ENCODE results near the gene NANOG. TPM values are rescaled to one million over a fixed set of nuclear protein-coding genes. Genes with fewer than 3 reads are reported as not detected.

NANOG gene
- total and polyA plus RNA-seq, 2 experiments from 2014 or later = 48.5 to 134 TPM

DNA sequence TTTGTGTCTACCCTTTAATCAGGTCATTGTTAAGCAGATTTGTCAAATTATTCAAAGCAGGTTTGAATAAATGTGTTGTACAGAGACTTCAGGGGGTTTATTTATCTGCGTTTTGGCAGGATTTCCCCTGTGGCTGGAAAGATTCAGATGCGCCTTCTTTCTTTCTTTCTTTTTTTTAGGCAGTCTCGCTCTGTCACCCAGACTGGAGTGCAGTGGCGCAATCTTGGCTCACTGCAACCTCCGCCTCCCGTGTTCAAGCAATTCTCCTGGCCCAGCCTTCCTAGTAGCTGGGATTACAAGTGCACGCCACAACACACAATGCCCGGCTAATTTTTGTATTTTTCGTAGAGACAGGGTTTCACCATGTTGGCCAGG is 30.4 kb upstream of the NANOG start:
- Mint-ChIP-seq H3K4me3 (no peak overlapping the region), H3K4me1 (peaks cover 20% of the 10 kb centered on the region), H3K27me3 (ENCODE audit: insufficient read depth, low read depth, poor library complexity) (peaks cover 8% of the 10 kb centered on the region), H3K27ac (peak overlapping the region; percentile 96), H3K36me3 (ENCODE audit: low read depth) (no peaks in the 10 kb centered on the region; the same call in 2 of the 3 replicates), H3K9me3 (no peaks in the 10 kb centered on the region; the same call in 2 of the 3 replicates)
- H3F3A ChIP-seq (replicated peaks; ENCODE audit: low read depth) = peaks cover 16% of the 10 kb centered on the region; the same call in 1 of the 2 replicates
- no peaks in the 10 kb centered on the region for H4K20me1 ChIP-seq (replicated peaks; ENCODE audit: insufficient read depth)
- peak overlapping the region; percentile 30 for H3K4me2 ChIP-seq
- H3K4me1 ChIP-seq (ENCODE audit: insufficient read depth) = peaks cover 30% of the 10 kb centered on the region
- TF ChIP-seq ZNF114 (CRISPR knock-in tag; IDR thresholded peaks at IDR 0.05) (no peak), STAT1 (IDR thresholded peaks at IDR 0.05; ENCODE audit: unreplicated experiment) (no peak)
- peak overlapping the region; percentile 92 for H3K27ac ChIP-seq (ENCODE audit: low read depth)
- no peaks in the 10 kb centered on the region for H3K9me2 ChIP-seq (ENCODE audit: insufficient read depth)
- H2AFZ ChIP-seq = no peak overlapping the region
- H3K4me3 ChIP-seq = peak overlapping the region; percentile 21
- no peaks in the 10 kb centered on the region for H3K27me3 ChIP-seq (ENCODE audit: insufficient read depth)
- H3K36me3 ChIP-seq (ENCODE audit: insufficient read depth) = no peaks in the 10 kb centered on the region
- H3K79me2 ChIP-seq (replicated peaks; ENCODE audit: insufficient read depth) = no peaks in the 10 kb centered on the region
- peak; percentile 32 for ATAC-seq
- peak; percentile 19 for DNase-seq (ENCODE audit: low spot score)

DNA sequence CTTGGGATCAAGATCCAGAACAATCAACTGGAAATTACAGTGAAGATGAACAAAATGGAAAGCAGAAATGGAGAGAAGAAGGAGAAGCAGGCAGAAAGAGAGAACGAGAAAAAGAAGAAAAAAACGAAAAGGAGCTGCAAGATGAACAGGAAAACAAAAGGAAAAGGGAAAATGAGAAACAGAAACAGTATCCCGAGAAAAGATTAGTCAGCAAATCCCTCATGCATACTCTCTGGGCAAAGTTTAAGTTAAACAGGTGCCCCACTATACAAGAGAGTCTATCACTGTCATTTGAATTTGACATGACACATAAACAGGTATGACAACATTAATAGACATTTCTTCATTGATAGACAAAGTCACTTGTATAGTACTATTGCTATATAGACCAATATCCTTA is 19.2 kb upstream of the NANOG start:
- Mint-ChIP-seq H3K4me3 (no peak overlapping the region), H3K27me3 (ENCODE audit: insufficient read depth, low read depth, poor library complexity) (peaks cover 5% of the 10 kb centered on the region), H3K27ac (no peak overlapping the region), H3K4me1 (peaks cover 3% of the 10 kb centered on the region), H3K36me3 (ENCODE audit: low read depth) (no peaks in the 10 kb centered on the region; the same call in 2 of the 3 replicates), H3K9me3 (no peaks in the 10 kb centered on the region)
- no peaks in the 10 kb centered on the region for H3K4me1 ChIP-seq (ENCODE audit: insufficient read depth)
- ATAC-seq = no peak
- no peaks in the 10 kb centered on the region for H4K20me1 ChIP-seq (replicated peaks; ENCODE audit: insufficient read depth)
- no peak overlapping the region for H3K4me2 ChIP-seq
- H3K79me2 ChIP-seq (replicated peaks; ENCODE audit: insufficient read depth) = no peaks in the 10 kb centered on the region
- H3K27me3 ChIP-seq (ENCODE audit: insufficient read depth) = no peaks in the 10 kb centered on the region
- no peak overlapping the region for H3K27ac ChIP-seq (ENCODE audit: low read depth)
- no peaks in the 10 kb centered on the region for H3K9me2 ChIP-seq (ENCODE audit: insufficient read depth)
- H3K36me3 ChIP-seq (ENCODE audit: insufficient read depth) = no peaks in the 10 kb centered on the region
- 0 out of 2 replicates have a peak, but pooled peaks cover 5% of the 10 kb centered on the region for H3F3A ChIP-seq (replicated peaks; ENCODE audit: low read depth)
- DNase-seq (ENCODE audit: low spot score) = no peak
- no peak overlapping the region for H3K4me3 ChIP-seq
- H2AFZ ChIP-seq = 0 out of 2 replicates have a peak overlapping the region, but pooled peaks have one; percentile 74
- TF ChIP-seq STAT1 (IDR thresholded peaks at IDR 0.05; ENCODE audit: unreplicated experiment) (no peak), EZH2phosphoT487 (IDR thresholded peaks at IDR 0.05; ENCODE audit: unreplicated experiment) (no peak), ZNF114 (CRISPR knock-in tag; IDR thresholded peaks at IDR 0.05) (no peak), JUNB (IDR thresholded peaks at IDR 0.05; ENCODE audit: unreplicated experiment) (no peak), NANOG (IDR thresholded peaks at IDR 0.05; ENCODE audit: borderline replicate concordance) (no peak), CREB1 (CRISPR knock-in tag; IDR thresholded peaks at IDR 0.05; ENCODE audit: low read depth) (no peak), POLR2AphosphoS5 (IDR thresholded peaks at IDR 0.05; ENCODE audit: low read depth) (no peak), EZH2 (IDR thresholded peaks at IDR 0.05; ENCODE audit: low read depth, unreplicated experiment) (no peak), ZNF331 (CRISPR knock-in tag; IDR thresholded peaks at IDR 0.05; ENCODE audit: low read depth) (no peak)
- TF ChIP-seq, protein P1, sequence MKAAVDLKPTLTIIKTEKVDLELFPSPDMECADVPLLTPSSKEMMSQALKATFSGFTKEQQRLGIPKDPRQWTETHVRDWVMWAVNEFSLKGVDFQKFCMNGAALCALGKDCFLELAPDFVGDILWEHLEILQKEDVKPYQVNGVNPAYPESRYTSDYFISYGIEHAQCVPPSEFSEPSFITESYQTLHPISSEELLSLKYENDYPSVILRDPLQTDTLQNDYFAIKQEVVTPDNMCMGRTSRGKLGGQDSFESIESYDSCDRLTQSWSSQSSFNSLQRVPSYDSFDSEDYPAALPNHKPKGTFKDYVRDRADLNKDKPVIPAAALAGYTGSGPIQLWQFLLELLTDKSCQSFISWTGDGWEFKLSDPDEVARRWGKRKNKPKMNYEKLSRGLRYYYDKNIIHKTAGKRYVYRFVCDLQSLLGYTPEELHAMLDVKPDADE (IDR thresholded peaks at IDR 0.05) = no peak
- TF ChIP-seq, protein P2, sequence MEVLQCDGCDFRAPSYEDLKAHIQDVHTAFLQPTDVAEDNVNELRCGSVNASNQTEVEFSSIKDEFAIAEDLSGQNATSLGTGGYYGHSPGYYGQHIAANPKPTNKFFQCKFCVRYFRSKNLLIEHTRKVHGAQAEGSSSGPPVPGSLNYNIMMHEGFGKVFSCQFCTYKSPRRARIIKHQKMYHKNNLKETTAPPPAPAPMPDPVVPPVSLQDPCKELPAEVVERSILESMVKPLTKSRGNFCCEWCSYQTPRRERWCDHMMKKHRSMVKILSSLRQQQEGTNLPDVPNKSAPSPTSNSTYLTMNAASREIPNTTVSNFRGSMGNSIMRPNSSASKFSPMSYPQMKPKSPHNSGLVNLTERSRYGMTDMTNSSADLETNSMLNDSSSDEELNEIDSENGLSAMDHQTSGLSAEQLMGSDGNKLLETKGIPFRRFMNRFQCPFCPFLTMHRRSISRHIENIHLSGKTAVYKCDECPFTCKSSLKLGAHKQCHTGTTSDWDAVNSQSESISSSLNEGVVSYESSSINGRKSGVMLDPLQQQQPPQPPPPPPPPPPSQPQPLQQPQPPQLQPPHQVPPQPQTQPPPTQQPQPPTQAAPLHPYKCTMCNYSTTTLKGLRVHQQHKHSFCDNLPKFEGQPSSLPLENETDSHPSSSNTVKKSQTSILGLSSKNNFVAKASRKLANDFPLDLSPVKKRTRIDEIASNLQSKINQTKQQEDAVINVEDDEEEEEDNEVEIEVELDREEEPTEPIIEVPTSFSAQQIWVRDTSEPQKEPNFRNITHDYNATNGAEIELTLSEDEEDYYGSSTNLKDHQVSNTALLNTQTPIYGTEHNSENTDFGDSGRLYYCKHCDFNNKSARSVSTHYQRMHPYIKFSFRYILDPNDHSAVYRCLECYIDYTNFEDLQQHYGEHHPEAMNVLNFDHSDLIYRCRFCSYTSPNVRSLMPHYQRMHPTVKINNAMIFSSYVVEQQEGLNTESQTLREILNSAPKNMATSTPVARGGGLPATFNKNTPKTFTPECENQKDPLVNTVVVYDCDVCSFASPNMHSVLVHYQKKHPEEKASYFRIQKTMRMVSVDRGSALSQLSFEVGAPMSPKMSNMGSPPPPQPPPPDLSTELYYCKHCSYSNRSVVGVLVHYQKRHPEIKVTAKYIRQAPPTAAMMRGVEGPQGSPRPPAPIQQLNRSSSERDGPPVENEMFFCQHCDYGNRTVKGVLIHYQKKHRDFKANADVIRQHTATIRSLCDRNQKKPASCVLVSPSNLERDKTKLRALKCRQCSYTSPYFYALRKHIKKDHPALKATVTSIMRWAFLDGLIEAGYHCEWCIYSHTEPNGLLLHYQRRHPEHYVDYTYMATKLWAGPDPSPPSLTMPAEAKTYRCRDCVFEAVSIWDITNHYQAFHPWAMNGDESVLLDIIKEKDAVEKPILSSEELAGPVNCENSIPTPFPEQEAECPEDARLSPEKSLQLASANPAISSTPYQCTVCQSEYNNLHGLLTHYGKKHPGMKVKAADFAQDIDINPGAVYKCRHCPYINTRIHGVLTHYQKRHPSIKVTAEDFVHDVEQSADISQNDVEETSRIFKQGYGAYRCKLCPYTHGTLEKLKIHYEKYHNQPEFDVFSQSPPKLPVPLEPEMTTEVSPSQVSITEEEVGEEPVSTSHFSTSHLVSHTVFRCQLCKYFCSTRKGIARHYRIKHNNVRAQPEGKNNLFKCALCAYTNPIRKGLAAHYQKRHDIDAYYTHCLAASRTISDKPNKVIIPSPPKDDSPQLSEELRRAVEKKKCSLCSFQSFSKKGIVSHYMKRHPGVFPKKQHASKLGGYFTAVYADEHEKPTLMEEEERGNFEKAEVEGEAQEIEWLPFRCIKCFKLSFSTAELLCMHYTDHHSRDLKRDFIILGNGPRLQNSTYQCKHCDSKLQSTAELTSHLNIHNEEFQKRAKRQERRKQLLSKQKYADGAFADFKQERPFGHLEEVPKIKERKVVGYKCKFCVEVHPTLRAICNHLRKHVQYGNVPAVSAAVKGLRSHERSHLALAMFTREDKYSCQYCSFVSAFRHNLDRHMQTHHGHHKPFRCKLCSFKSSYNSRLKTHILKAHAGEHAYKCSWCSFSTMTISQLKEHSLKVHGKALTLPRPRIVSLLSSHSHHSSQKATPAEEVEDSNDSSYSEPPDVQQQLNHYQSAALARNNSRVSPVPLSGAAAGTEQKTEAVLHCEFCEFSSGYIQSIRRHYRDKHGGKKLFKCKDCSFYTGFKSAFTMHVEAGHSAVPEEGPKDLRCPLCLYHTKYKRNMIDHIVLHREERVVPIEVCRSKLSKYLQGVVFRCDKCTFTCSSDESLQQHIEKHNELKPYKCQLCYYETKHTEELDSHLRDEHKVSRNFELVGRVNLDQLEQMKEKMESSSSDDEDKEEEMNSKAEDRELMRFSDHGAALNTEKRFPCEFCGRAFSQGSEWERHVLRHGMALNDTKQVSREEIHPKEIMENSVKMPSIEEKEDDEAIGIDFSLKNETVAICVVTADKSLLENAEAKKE (CRISPR knock-in tag; IDR thresholded peaks at IDR 0.05) = no peak
- TF ChIP-seq, protein P3, sequence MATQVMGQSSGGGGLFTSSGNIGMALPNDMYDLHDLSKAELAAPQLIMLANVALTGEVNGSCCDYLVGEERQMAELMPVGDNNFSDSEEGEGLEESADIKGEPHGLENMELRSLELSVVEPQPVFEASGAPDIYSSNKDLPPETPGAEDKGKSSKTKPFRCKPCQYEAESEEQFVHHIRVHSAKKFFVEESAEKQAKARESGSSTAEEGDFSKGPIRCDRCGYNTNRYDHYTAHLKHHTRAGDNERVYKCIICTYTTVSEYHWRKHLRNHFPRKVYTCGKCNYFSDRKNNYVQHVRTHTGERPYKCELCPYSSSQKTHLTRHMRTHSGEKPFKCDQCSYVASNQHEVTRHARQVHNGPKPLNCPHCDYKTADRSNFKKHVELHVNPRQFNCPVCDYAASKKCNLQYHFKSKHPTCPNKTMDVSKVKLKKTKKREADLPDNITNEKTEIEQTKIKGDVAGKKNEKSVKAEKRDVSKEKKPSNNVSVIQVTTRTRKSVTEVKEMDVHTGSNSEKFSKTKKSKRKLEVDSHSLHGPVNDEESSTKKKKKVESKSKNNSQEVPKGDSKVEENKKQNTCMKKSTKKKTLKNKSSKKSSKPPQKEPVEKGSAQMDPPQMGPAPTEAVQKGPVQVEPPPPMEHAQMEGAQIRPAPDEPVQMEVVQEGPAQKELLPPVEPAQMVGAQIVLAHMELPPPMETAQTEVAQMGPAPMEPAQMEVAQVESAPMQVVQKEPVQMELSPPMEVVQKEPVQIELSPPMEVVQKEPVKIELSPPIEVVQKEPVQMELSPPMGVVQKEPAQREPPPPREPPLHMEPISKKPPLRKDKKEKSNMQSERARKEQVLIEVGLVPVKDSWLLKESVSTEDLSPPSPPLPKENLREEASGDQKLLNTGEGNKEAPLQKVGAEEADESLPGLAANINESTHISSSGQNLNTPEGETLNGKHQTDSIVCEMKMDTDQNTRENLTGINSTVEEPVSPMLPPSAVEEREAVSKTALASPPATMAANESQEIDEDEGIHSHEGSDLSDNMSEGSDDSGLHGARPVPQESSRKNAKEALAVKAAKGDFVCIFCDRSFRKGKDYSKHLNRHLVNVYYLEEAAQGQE (IDR thresholded peaks at IDR 0.05; ENCODE audit: unreplicated experiment) = no peak

Measured in GM23338 (cell line).